Caki2 (cell line): ENCODE data around the gene NFIX. TPM values are rescaled to one million over a fixed set of nuclear protein-coding genes. Genes with fewer than 3 reads are reported as not detected.

ENCODE experiments used
- DNase-seq: peaks from one replicate; pipeline ENCODE4 v3.0.0-alpha.2; 2015; ENCODE audit warnings: low read depth
- in situ Hi-C: cut with HindIII; loops from 2 replicates; pipeline ENCODE4 v1.10.0; 2016; ENCODE audit warnings: low sequenced_read_pairs, low pct_unique_long_range_greater_than_20kb, mixed read lengths
- total RNA-seq: library from RNA; depleted of rRNA; stranded (reverse); fragments of >200 nt; shearing (Covaris generic); gene quantifications from 2 replicates; pipeline ENCODE4 v1.2.3, GENCODE V29; 2014; ENCODE audit warnings: low replicate concordance

The NFIX gene
- total RNA-seq, 1 experiment from 2014 or later = 1.2 TPM

- in situ Hi-C loops = no loop called here
- DNase-seq = no peak
Measured at GRCh38 chr19:13025819-13026456, 30.7 kb downstream of the NFIX start.

GRCh38 chr19:13026462-13027370 lies 31.4 kb downstream of the NFIX start:
- in situ Hi-C loops = no loop called here
- peak; percentile 85 for DNase-seq

- DNase-seq = no peak
- in situ Hi-C loops = no loop called here
Measured at GRCh38 chr19:13027557-13027956, 32.3 kb downstream of the NFIX start.

DNA sequence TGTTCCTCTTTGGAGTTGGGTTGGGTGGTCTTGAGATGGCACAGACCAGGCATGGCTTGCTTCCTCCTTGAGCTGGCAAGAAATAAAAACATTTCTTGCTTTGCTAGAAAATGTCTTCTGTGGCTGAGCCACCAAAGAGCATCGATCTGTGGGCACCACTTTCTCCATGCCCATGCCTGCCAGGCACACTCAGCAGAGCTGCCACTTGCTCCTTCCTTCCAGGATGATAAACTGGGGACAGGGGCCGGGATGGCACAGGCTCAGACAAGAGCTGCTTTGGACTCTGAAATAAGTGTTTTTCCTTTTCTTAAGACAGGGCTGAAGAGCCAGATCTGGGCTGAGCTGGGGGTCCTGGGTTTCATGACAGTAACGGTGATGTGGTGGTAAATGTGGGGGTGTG lies 32.8 kb downstream of the NFIX start:
- in situ Hi-C loops = no loop called here
- DNase-seq = no peak

- in situ Hi-C loops = no loop called here
Measured at GRCh38 chr19:13029301-13029880, 34.1 kb downstream of the NFIX start.

GRCh38 chr19:13029893-13030292 lies 34.6 kb downstream of the NFIX start:
- in situ Hi-C loops = no loop called here

More at GRCh38 chr19:13029301-13029880, 34.1 kb downstream of the NFIX start:
- DNase-seq = no peak

DNA sequence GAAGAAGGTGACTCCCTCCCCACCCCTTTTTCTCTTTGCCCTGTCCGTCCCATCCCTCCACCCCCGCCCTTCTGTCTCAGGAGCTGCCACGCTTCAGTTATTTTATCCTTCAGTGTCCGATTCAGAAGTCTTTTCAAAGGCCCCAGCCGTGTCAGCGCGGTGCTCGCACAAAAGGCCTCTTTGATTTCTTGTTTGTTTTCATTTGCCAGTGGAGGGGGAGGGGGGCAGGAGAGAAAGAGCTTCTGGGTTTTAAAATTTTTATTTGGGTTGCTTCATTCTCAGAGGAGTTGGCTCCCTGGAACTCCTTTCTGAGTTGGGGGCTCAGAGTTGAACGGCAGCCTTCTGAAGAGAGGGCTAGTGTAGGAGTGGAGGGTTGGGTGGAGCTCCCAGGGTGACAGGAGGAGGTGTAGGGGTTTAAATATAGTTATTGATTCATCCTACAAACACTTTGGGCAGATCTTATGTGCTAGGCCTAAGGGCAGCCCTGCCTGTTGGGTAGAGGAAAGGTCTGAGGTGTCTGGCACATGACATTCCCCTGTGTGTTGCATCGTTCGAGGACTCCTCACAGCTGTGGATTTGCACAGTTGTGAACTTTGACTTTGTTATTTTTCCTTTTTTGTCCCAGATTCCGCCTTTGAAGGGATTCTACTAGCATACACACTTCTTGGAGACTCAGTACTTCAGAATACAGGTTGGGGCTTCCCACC lies 36.8 kb downstream of the NFIX start:
- peak; percentile 57 for DNase-seq
- in situ Hi-C loops = no loop called here

More at GRCh38 chr19:13029893-13030292, 34.6 kb downstream of the NFIX start:
- no peak for DNase-seq

GRCh38 chr19:13032837-13033236 lies 37.6 kb downstream of the NFIX start:
- in situ Hi-C loops = no loop called here
- no peak for DNase-seq

- DNase-seq = no peak
- in situ Hi-C loops = no loop called here
Measured at GRCh38 chr19:13033244-13033643, 38.0 kb downstream of the NFIX start.

GRCh38 chr19:13033819-13034611 lies 38.7 kb downstream of the NFIX start:
- in situ Hi-C loops = no loop called here
- DNase-seq = peak; percentile 21

DNA sequence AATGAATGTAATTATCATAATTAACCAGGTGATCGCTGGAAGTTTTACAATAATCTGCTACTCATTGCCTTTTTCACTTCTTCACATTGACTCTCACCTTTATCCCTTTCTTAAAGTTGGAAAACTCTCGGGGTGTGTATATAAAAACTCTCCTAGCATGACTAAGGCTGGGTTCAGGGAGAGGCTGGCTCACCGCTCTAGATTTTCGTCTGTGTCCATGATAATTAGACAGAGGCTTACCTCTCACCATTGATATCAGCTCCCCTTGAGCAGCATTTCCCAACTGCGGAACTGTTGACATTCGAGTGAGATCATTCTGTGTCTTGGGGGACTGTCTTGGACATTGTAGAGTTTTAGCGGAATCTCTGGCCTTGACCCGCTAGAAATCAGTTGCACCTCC lies 39.4 kb downstream of the NFIX start:
- no peak for DNase-seq
- in situ Hi-C loops = no loop called here

- in situ Hi-C loops = no loop called here
- no peak for DNase-seq
Measured at GRCh38 chr19:13035820-13036365, 40.6 kb downstream of the NFIX start.

- in situ Hi-C loops = no loop called here
Measured at GRCh38 chr19:13036366-13036976, 41.2 kb downstream of the NFIX start.

GRCh38 chr19:13037161-13037560 lies 41.9 kb downstream of the NFIX start:
- DNase-seq = peak; percentile 37

More at GRCh38 chr19:13036366-13036976, 41.2 kb downstream of the NFIX start:
- peak; percentile 30 for DNase-seq

DNA sequence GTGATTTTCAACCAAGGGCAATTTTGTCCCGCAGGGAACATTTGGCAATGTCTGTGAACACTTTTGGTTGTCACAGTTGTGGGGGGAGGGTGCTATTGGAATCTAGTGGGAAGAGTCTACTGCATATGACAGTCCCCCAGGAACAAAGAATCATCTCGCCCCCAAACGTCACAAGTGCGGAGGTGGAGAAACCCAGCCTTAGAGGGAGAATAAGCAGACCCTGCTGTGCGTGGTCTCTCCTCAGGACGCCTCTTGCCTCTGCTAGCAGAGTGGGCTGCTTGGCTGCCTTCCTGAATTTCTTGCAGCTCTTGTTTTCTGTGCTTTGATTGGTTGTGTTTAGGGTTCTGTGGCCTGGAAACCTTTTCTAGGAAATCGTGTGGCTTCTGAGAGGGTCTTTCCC lies 42.5 kb downstream of the NFIX start:
- in situ Hi-C loops = no loop called here
- DNase-seq = no peak

More at GRCh38 chr19:13037161-13037560, 41.9 kb downstream of the NFIX start:
- in situ Hi-C loops = no loop called here

DNA sequence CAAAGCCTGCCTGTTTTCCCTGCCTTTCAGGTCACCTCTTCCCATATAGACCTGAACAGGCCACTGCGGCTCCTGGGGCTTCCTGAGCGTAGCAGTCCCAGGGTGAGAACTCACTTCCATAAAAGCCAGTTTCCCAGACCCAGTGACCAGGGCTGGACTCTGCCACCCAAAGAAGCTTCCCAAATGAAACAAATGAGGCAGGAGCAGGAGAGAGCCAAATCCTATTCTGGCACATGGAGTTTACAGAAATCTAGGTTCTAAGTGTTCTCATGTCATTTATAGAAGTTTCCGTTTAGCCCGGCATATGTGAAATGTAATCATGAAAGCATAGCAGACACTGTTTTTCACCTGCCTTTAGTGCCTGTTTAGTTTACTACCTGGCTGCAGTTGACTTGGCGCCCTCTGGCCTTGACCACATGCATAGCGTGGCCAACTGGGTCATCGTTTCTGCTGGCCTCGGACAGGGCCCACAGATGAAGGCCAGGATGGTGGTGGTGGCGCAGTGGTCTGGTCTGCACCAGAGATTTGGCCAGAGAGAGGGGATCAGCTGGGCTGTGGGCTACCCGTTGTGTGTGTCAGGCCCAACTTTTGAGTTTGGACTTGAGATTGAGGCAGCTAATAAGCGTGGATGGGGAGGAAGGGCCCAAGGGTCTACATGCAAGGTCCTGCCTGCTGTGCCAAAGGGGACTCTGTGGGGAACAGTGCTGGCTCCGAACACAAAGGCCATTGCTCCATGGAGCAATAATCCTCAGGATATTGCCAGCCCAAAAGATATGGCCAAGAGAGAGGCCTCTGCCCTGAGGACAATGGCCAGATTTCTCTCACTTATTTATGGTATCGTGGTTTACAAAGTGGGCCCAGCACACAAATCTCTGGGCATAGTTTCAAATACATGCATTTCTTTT lies 43.3 kb downstream of the NFIX start:
- DNase-seq = no peak
- in situ Hi-C loops = no loop called here
